Transverse colon (tissue), 4 donors: ENCODE results near the gene LYPD4. TPM values are rescaled to one million over a fixed set of nuclear protein-coding genes. Genes with fewer than 3 reads are reported as not detected.

ENCODE experiments used
- DNase-seq: peaks from one replicate; pipeline ENCODE4 v3.0.0-alpha.2; 2019
- H3K27ac ChIP-seq, 4 donors: fragments of 200-600 bp; sonication (generic); 2 replicates each; pipeline ENCODE4 v1.5.1; 2016 to 2018; ENCODE audit warnings: inconsistent platforms in 4 of 4
- H3K27me3 ChIP-seq: fragments of 200-600 bp; sonication (generic); 2 replicates; pipeline ENCODE4 v1.5.1; 2017; ENCODE audit warnings: inconsistent platforms
- H3K36me3 ChIP-seq, 4 donors: fragments of 200-600 bp; sonication (generic); 2 replicates each; pipeline ENCODE4 v1.5.1; 2017 to 2019; ENCODE audit warnings: inconsistent platforms in 4 of 4
- H3K4me1 ChIP-seq, 4 donors: fragments of 200-600 bp; sonication (generic); 2 replicates each; pipeline ENCODE4 v1.5.1; 2017 to 2020; ENCODE audit warnings: inconsistent platforms in 4 of 4
- H3K4me3 ChIP-seq, 4 donors: fragments of 200-600 bp; sonication (generic); 1 replicate in 1 of 4; 2 replicates in 3 of 4; pipeline versions ENCODE4 v1.5.1 to v1.6.1; 2017 to 2019; ENCODE audit warnings: inconsistent platforms in 4 of 4
- H3K9me3 ChIP-seq, 2 donors: fragments of 200-600 bp; sonication (generic); 2 replicates each; pipeline ENCODE4 v1.5.1; 2017 to 2019; ENCODE audit warnings: inconsistent platforms in 2 of 2
- CTCF ChIP-seq, 5 experiments: fragments of 200-600 bp in 3 of 5; fragments of 450-650 bp in 2 of 5; sonication (generic) in 3 of 5; IDR thresholded peaks; 1 replicate in 2 of 5; 2 replicates in 3 of 5; pipeline ENCODE4 v1.5.1; 2016 to 2017; ENCODE audit warnings: antibody characterized with exemption in 5 of 5, inconsistent platforms in 3 of 5, mild to moderate bottlenecking in 2 of 5, moderate library complexity in 1 of 5
- EP300 ChIP-seq: sonication (generic); formaldehyde crosslinking; IDR thresholded peaks from one replicate; pipeline ENCODE4 v1.6.1; 2017; ENCODE audit warnings: antibody characterized with exemption, low read depth
- POLR2A ChIP-seq: fragments of 450-650 bp; IDR thresholded peaks from one replicate; pipeline ENCODE4 v1.6.1; 2016; ENCODE audit warnings: antibody characterized with exemption, mild to moderate bottlenecking, moderate library complexity
- POLR2AphosphoS5 ChIP-seq, 3 donors: sonication (generic); formaldehyde crosslinking; IDR thresholded peaks; one replicate each; pipeline ENCODE4 v1.6.1; 2016; ENCODE audit warnings: antibody characterized with exemption in 3 of 3
- WGBS, 2 donors: methylation state at CpG; one replicate each; pipeline ENCODE4 v1.1.5; 2018; ENCODE audit warnings: low coverage in 1 of 2; 5-methylcytosine and 5-hydroxymethylcytosine counted together
- in situ Hi-C, 4 donors: fragments of 200-750 bp; cut with MboI; loops; one replicate each; pipeline versions ENCODE4 v1.15.0 to v1.15.1; 2017; ENCODE audit warnings: low sequenced_read_pairs in 3 of 4, low pct_ligation_motif_present in 1 of 4, low pct_unique_long_range_greater_than_20kb in 1 of 4
- intact Hi-C: fragments of 100-400 bp; cut with DNase I; formaldehyde crosslinking; loops from one replicate; pipeline ENCODE4 v1.15.1; 2023; ENCODE audit warnings: low total_unique reads
- total RNA-seq, 4 donors: library from RNA; depleted of rRNA; stranded (reverse); fragments of >200 nt; gene quantifications; one replicate each; pipeline ENCODE4 v1.1.0, GENCODE V29; 2016

Gene LYPD4
- total RNA-seq, 4 donors from 2014 or later = not detected

GRCh38 chr19:41851456-41851855 is 7.0 kb upstream of the LYPD4 start:
- H3K9me3 ChIP-seq = no peaks in the 10 kb centered on the region
- intact Hi-C loops = no loop called here
- DNase-seq = no peak
- no peak for TF ChIP-seq POLR2AphosphoS5 (IDR thresholded peaks at IDR 0.05)
- no peak for TF ChIP-seq EP300
- TF ChIP-seq POLR2A = no peak
- TF ChIP-seq CTCF (IDR thresholded peaks at IDR 0.05) = no peak
- H3K27ac ChIP-seq = no peak overlapping the region
- H3K4me1 ChIP-seq = no peaks in the 10 kb centered on the region
- no peak overlapping the region for H3K4me3 ChIP-seq
- in situ Hi-C loops = no loop called here
- no peaks in the 10 kb centered on the region for H3K36me3 ChIP-seq
- peaks cover 29% of the 10 kb centered on the region for H3K27me3 ChIP-seq
- WGBS, 2 donors = 36 to 49% methylated on average over 4 of the region's 4 CpGs

GRCh38 chr19:41850381-41850780 is 5.9 kb upstream of the LYPD4 start:
- H3K4me3 ChIP-seq = no peak overlapping the region
- no peak overlapping the region for H3K27ac ChIP-seq
- H3K36me3 ChIP-seq = no peaks in the 10 kb centered on the region
- no peaks in the 10 kb centered on the region for H3K9me3 ChIP-seq
- intact Hi-C loops (no loop called here), in situ Hi-C loops (no loop called here)
- H3K27me3 ChIP-seq = peaks cover 29% of the 10 kb centered on the region
- H3K4me1 ChIP-seq = no peaks in the 10 kb centered on the region
- TF ChIP-seq POLR2AphosphoS5 (IDR thresholded peaks at IDR 0.05) = no peak
- no peak for DNase-seq
- WGBS, 2 donors = 57% methylated on average over 5 of the region's 5 CpGs; no CpG with 5 or more reads in 1 of the 2 donors

- in situ Hi-C loops = loop anchor here in 1 of 4 donors (25.0 kb wide), 1 partner anchor 362 kb away; no protein-coding TSS in a partner anchor
- no peak for DNase-seq
- Histone ChIP-seq H3K9me3 (no peaks in the 10 kb centered on the region), H3K4me1 (no peaks in the 10 kb centered on the region), H3K27me3 (peaks cover 29% of the 10 kb centered on the region), H3K27ac (no peak overlapping the region), H3K36me3 (no peaks in the 10 kb centered on the region), H3K4me3 (no peak overlapping the region)
- TF ChIP-seq EP300 = no peak
- TF ChIP-seq CTCF (IDR thresholded peaks at IDR 0.05) = no peak
- no peak for TF ChIP-seq POLR2A
- TF ChIP-seq POLR2AphosphoS5 (IDR thresholded peaks at IDR 0.05) = no peak
- 80% methylated on average over 2 of the region's 2 CpGs; no CpG with 5 or more reads in 1 of the 2 donors for WGBS, 2 donors
- intact Hi-C loops = no loop called here
These were observed 4.6 kb upstream of the LYPD4 start for GRCh38 chr19:41849067-41849466.

GRCh38 chr19:41848666-41849065 is 4.2 kb upstream of the LYPD4 start:
- H3K27me3 ChIP-seq = peaks cover 26% of the 10 kb centered on the region
- WGBS, 2 donors = 81 to 100% methylated on average over 1 to 6 of the region's 6 CpGs
- no peaks in the 10 kb centered on the region for H3K9me3 ChIP-seq

More at GRCh38 chr19:41848666-41849065, 4.2 kb upstream of the LYPD4 start:
- intact Hi-C loops = no loop called here
- TF ChIP-seq CTCF (IDR thresholded peaks at IDR 0.05) = no peak
- no peak for TF ChIP-seq EP300
- TF ChIP-seq POLR2AphosphoS5 (IDR thresholded peaks at IDR 0.05) = no peak
- no peak for TF ChIP-seq POLR2A
- in situ Hi-C loops = loop anchor here in 1 of 4 donors (25.0 kb wide), 1 partner anchor 361 kb away; no protein-coding TSS in a partner anchor
- H3K36me3 ChIP-seq = no peaks in the 10 kb centered on the region
- no peak for DNase-seq
- H3K4me3 ChIP-seq = no peak overlapping the region
- H3K27ac ChIP-seq = no peak overlapping the region
- H3K4me1 ChIP-seq = no peaks in the 10 kb centered on the region
